HG03460 (cell line): ENCODE data around the gene KMT2A.
"Not testable (repeated sequence)": the region's sequence is repeated elsewhere in the genome, so short reads cannot be mapped to it uniquely, and the experiment has no call there.

Source experiments
- ATAC-seq: cut with Tn5 transposase; IDR thresholded peaks from one replicate; pipeline ENCODE4 v1.9.1; 2021; ENCODE audit not compliant: unreplicated experiment

The KMT2A gene

DNA sequence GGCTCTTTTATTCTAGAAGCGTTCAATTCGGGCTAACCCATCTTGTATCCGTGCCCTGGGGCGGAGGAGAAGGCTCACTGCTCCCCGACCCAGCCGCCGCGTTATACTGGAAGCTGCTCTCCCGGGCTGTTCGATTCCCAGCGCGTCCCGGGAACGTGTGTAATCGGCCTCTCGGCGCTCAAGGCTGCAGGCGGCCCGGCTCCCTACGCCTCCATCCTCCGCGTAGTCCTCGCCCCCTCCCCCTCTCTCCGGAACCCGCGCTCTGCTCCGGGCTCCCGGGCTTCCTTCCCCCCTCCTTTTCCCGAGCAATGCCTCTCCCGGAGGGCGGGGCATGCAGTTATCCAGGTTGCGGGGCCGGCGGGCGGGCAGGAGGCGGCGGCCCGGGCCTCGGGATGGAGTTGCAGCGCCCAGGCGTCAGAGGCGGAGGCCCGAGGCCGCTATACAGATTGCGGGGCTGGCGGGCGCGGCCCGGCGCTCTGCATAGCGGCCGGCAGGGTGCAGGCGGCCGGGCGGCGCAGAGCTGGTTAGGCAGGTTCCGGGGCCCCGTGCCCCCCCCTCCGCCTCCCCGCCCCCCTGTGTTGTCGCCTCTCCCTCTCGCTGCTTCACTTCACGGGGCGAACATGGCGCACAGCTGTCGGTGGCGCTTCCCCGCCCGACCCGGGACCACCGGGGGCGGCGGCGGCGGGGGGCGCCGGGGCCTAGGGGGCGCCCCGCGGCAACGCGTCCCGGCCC lies at the start of gene KMT2A:
KMT2A (plus strand) TSS at position 600 of the 732 bp plus-strand sequence; CDS start at position 621, 21 bp downstream.
- peak; percentile 38 for ATAC-seq

DNA sequence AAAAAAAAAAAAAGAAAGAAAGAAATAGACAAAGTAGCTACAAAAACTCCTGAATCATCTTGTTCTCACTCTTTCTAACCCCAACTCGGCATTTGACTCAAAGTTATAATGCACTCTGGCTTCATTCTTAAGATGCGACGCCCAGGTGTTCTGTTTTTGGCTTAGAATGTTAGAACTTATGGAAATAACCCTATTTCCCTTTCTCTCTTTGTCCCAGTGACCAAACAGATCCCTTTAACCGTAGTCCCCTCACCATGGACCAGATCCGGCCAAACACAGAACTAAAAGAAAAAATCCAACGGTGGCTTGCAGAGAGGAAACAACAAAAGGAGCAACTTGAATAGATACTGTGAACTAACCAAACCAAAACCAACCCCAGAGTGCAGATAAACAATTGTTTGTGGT lies 40.2 kb upstream of the KMT2A start:
- no peak for ATAC-seq

DNA sequence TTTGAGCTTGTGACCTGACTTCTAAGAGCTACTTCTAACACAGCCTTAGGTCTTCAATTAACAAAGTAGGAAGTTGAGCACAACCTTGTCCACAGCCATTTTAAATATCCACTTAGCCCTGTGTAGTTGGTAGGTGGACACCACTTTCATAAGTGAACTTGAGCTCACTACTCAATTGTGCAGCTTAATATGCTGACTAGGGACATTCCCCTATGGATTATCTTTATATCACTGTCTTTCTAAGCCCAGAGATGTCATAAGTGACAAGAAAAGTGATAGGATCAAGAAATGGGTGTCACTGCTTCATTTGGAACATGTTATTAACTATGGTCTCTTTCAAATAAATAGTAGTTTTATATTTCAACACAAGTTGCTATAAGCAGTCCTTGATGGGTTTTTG lies 38.8 kb upstream of the KMT2A start:
- ATAC-seq: no peak

DNA sequence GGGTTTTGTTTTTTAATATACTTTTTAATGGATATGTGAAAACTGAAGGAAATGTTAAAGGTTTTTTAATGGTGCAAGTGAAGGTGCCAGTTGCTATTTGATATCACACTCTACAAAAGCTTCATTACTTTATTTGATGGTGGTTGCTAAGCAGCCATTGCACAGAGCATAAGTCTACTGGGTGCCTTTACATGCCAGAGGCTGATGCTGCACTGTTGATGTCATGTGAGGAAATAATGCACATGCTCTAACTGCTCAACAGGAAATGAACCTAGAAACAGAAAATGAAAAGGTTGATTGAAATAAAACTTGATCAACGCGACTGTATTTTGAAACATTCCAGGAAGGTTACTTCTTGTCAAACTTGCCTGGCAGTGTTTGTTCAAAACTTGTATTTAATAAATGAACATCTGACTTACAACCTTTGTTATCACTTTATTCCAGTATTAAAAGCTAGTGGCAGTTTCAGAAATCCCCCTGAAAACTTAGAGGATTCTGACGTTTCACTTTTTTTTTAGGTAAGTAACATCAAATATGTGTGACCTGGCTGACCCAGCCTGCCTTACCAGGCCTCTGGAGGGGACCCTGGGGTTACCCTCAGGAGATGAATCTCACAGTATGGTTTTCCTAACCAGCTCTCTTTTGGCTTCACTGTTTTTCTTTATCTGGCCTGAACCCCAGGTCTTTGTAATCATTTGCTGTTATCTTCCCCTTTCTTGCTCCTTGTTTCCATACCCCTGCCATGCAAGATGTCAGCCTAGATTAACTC lies 37.3 kb upstream of the KMT2A start:
- no peak for ATAC-seq

DNA sequence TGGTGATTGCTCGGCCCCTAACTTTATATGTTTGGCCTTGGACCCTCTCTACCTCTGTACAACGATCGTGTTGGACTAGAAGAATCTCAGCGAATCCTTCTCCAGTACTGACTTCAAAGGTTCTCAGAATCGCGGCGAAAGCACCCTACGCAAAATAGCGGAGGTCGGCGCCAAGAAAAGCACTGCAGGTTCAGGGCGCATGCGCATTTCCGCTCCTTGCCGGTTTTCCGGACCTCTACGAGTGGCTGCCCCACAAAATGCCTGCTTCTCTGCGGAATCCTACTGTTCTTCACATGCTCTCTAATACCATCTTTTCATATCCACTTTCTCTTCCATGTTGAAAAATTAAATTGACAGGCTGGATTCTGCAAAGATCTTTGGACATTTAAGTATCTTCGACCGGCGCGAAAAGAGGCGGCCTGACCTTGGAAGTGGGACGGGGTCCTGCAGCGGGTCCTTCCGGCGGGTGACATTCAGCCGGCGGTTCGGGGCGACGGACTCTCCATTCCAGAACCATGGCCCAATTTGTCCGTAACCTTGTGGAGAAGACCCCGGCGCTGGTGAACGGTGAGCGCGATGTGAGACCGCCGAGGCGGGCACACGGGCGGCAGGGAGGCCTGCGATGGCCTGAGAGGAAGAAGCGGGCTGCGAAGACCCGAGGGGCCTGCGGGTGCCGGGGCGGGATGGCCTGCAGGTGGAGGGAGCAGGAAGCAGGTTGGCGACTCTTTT lies 35.0 kb upstream of the KMT2A start, which contains the start of gene ATP5MG:
ATP5MG (plus strand) TSS at position 456 of the 729 bp plus-strand sequence; CDS start at position 516, 60 bp downstream.
- peak; percentile 60 for ATAC-seq

DNA sequence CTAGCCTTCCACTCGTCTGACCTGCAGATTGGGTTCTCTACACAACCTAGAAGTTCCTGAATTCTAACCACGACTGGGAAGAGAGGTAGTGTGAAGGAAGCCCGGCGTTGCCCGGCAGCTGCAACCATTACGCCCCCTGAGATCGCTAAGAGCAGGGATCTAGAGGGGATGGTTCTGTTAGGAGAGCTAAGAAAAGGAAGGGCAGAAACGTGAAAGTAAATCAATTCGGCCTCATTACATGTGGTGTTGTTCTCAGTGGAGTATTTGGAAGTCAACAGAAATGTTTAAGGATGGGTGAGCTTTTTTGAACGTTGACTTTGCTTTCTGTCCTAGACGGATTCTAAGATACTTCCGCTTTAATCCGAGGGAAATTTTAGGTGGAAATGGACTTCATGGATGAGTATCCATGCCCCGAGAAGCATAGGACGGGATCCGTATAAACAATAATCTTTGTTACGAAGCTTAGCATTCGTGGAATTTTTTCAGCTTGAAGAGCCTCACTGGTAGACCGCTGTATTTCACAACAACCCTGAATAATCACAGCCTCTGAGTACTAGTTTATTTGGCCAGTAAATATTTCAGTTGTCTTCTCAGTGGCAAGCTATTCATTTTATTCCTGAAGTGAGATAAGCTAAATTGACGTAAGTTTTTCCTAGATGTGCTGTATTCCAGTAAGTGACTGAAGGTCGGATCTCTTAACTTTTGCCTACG lies 34.3 kb upstream of the KMT2A start:
- no peak for ATAC-seq

DNA sequence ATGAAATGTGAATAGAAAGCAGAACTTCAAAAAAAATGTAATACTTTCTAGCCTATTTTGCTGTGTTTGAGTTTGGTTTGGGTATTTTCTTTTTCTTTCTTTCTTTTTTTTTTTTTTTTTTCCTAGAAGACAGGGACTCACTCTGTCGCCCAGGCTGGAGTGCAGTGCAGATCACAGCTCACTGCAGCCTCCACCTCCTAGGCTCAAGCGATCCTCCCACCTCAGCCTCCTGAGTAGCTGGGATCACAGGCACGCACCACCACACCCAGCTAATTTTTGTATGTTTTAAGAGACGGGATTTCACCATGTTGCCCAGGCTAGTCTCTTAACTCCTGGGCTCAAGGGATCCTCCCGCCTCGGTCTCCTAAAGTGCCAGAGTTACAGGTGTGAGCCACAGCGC lies 33.7 kb upstream of the KMT2A start:
- not testable (repeated sequence) for ATAC-seq

DNA sequence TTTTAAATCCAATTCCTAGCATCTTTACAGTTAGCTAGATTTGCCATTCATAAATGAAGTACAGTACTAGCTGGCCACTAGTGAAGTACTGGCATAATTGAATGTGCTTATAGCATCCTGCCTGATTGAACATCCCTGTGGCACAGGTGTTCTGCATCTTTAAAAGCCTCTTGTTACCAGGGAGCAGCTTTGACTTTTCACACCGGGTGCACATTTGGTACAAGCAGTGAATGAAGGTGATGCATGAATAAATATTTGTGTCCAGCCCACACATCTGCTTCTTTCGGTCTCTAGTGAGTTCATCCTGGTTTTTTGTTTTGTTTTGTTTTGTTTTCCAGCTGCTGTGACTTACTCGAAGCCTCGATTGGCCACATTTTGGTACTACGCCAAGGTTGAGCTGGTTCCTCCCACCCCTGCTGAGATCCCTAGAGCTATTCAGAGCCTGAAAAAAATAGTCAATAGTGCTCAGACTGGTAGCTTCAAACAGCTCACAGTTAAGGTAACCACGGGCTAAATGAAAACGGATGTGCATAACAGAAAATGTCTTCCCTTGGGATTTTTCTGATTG lies 29.6 kb upstream of the KMT2A start:
- no peak for ATAC-seq

DNA sequence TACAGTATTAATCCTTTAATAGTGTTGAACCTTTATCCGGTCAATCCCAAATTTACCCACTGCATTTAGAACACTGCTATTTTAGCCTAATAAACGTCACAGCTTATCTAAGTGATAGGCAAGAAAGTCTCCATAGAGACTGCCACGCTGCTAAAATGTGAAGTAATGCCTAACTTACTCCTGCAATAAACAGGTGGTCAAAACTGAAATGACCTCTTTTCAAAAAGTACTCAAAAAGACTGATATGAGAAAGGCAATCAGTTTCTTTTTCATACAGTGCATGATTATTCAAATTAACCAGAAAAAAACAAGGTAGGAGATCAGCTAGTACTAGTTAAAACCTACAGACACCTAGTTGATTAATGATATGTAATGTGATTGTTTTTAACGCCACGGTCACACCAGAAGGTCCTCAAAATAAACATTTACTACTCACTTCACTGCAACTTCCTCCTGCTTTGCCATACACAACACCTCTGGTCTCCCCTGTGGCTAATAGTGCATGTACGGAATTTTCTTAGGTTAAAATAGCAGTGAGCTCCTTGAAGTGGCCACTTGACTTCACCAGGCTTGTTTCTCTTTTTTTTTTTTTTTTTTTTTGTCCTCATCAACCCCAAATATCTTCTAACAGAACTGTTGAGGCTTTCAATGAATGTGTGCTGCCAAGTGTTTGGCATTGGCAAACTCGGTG lies 26.1 kb upstream of the KMT2A start:
- ATAC-seq: no peak

DNA sequence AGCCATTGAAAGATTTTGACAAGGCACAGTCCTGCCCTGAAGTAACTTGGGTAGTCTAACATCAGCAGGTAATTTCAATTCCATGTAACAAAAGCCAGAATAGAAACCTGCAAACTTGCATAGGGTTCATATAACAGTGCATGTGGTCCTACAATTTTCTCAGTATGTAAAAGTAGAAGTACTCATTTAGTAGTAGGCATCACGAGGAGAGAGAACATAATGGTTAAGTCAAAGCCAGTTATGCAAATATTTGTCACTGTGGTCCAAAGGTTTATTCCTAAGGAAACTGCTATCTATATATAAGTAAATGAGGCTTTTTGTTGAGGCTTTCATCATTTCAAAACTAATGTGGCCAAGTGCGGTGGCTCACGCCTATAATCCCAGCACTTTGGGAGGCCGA lies 24.8 kb upstream of the KMT2A start:
- no peak for ATAC-seq

DNA sequence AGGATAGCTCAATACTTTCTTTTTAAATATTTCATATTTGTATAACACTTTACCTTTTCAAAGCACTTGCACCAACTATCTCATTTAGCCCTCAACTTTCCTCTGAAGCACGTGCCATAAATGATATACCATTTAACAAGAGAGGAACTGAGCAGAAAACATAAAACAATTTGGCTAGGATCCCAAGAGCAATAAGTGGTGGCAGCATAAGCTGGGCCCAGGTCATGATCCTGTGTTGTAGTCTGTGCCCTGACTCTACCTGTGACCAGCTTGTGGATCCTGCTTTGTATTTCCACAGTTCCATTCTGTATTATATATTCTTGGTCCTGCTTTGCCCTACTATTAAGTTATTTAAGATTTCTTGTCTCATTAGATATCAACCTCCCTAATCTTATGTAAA lies 23.4 kb upstream of the KMT2A start:
- no peak for ATAC-seq

DNA sequence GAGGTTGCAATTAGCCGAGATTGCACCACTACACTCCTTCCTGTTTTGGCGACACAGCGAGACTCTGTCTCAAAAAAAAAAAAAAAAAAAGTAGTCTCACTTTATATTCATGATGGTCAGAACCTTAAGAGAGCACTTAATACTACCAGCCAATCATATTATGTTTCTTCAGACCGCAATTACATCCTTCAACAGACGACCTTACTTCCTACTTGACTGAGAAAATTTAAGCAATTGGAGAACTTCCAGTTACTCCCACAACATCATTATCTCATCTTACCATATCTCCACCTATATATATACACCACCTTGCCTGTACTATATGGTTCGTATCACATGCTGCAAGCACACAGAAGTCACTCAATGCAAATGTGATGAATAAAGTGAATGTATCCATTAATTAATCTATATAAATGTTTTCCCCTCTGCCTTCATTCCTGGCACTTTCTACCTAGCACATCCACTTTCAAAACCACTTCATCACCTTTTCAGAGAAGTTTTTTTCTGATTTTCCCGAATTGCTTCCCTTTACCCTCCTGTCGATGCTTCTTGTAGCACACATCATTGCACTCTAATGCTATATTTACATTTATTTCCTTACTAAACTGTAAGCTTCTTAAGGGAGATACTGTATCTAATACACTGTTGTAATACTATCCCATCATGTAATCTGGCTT lies 21.1 kb upstream of the KMT2A start:
- no peak for ATAC-seq

DNA sequence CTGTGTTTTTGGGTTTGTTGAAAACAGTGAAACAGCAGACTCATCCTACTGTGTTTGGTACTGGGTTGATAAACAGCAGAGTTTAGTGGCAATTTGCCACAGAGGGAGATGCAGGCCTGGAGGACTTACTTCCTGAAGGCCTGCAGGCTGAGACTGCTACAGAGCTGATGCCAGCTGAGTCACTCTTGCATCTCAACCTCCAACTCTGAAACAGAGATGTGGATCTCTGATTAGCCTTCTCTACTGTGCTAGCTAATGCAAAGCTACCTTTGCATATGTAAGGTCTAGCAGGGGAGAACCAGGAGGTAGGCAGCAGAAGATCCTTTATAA lies 20.6 kb upstream of the KMT2A start:
- ATAC-seq: no peak

DNA sequence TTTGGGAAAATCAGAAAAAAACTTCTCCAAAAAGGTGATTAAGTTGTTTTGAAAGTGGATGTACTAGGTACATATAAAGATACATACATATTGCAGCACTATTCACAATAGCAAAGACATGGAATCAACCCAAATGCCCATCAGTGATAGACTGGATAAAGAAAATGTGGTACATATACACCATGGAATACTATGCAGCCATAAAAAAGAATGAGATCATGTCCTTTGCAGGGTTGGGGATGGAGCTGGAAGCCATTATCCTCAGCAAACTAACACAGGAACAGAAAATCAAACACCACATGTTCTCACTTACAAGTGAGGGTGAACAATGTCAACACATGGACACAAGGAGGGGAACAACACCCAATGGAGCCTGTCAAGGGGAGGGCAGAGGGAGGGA lies 19.4 kb upstream of the KMT2A start:
- ATAC-seq: not testable (repeated sequence)

DNA sequence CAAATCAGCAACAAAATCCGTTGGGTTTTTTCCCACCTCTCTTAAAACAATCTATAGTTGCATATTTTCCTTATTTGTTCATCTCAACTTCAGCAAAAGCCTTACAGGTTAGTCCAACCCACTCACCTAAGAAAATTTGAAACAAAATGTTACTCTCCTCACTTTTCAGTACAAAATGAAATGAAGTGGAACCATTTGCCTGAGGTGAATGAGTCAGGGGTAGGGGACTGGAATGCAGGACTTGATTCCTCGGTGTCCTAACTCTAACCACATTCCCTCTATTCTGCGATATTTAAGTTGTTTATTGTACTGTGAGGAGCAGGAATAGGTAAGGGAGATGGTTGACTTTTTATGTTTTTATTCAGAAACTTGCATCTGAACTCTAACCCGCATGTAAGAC lies 18.5 kb upstream of the KMT2A start:
- no peak for ATAC-seq

DNA sequence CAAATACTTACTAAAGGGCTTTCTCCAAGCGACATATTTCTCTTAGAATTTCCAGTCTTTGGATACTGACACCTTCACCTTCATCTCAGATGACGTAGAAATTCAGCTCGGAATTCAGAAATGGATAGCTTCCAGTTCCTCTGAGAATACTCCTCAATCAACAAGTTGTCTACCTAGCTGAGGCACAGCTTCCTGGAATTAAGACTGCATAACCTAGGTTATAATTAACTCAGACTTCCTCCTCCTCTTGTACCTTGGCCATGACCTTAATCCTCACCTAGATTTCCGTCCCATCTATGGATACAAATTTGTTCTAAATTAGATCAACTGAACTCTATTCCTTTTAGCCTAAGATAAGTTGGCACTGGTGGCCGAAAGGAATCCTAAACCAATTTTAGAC lies 17.5 kb upstream of the KMT2A start:
- no peak for ATAC-seq

DNA sequence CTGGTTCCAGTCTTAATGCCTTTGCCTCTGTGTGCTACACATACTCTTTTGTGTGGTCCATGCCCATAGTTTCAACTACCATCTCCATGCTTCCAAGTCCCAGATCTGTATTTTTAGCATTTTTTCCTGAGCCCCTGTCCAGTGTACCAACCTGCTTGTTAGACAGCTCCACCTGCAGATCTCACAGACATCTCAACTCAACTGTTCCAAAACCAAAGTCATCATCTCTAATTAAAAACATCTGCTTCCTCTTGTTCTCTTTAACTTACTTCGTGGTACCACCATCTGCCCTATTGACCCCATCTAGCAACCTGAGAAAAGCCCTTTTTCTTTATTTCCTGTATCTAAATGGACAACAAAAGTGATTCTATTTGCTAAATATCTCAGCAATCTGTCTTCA lies 8.6 kb upstream of the KMT2A start:
- no peak for ATAC-seq

DNA sequence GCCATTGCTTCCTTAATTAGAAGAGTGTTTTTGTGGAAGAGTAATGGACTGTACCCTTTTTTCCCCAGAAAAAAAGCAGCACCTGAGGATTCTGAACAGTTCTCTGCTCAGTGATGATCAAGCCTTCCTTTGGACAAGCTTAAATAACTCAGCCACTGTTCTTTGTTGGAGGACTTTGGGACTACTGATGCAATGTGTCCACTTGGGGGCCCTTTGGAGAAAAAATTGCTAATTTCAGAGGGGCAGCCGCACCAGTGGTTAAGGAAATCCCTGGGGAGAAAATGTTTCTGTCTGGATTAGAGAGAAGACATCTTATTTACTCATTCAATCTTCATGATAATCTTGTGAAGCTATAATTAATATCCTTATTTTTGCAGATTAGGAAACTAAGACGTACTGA lies 5.3 kb upstream of the KMT2A start:
- no peak for ATAC-seq

DNA sequence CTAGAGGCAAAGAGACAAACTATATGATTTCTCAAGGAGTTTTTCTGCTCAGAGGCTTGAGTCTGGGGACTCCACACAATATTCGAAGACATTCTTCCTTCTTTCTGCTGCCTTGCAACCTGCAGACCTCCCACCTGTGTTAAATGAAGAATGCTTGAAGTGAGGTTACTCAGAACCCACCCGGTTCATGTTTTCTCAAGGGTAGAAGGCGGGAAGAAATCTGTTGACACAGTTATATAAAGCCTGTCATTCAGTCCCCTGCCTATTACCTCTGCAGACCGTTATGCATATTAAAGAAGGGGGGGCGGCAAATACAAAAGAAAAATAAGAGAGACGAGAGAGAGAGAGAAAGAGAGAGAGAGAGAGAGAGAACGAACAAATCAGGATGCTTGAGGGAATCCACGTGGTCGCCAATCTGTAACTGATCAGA lies 2.2 kb upstream of the KMT2A start:
- no peak for ATAC-seq
